Measurements from ENCODE around the gene SQOR.

- TF ChIP-seq, protein P1, sequence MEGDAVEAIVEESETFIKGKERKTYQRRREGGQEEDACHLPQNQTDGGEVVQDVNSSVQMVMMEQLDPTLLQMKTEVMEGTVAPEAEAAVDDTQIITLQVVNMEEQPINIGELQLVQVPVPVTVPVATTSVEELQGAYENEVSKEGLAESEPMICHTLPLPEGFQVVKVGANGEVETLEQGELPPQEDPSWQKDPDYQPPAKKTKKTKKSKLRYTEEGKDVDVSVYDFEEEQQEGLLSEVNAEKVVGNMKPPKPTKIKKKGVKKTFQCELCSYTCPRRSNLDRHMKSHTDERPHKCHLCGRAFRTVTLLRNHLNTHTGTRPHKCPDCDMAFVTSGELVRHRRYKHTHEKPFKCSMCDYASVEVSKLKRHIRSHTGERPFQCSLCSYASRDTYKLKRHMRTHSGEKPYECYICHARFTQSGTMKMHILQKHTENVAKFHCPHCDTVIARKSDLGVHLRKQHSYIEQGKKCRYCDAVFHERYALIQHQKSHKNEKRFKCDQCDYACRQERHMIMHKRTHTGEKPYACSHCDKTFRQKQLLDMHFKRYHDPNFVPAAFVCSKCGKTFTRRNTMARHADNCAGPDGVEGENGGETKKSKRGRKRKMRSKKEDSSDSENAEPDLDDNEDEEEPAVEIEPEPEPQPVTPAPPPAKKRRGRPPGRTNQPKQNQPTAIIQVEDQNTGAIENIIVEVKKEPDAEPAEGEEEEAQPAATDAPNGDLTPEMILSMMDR (conservative IDR thresholded peaks at IDR 0.05), result no peak
- TF ChIP-seq ZFX (IDR thresholded peaks at IDR 0.05), result no peak
Observed at GRCh38 chr15:45657254-45657653, 22.4 kb downstream of the SQOR start.
